Measurements from ENCODE around the gene UBE2Z. TPM values are rescaled to one million over a fixed set of nuclear protein-coding genes. Genes with fewer than 3 reads are reported as not detected.

UBE2Z gene
- total RNA-seq, 2 donors from 2014 or later, result 53.3 to 60.2 TPM

DNA sequence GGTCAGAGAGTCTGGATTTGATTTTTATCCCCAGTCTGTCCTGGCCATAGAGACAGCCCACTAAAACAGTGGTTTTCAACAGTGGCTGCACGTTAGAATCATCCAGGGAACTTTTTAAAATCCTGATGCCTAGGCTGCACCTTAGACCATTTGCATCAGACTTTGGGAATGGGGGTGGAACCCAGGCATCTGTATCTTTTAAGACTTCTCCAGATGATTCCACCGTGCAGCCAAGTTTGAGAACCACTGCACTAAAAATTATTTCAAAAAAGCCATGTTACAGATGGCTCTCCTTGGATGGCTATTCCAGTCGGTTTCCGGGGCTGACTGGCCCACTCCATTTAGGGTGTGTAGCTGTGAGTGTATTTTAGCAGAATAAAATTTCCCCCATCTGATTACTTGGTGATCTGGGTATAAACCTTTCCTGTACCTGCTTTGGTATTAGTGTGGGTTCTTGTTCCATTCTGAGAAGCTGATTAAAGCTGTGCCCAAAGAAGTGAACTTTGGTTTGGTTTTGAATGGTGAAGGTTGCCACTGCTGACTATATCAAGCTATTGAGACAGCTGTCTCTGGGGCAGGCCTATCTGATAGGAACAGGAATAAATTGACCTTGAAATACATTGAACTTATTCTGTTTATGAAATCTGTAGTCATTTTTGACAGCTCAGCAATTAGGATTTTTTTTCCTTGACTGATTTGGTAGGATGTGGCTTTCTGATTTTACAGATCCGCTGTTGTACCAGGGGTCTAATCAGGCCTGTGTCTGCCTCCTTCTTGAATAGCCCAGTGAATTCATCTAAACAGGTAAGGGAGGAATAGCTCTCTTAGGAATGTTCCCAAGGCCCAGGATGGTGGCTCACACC, 14.3 kb upstream of the UBE2Z start:
- intact Hi-C loops (cut with DNase I), result loop anchor here in 1 of 2 donors (5.0 kb wide), 1 partner anchor 298 kb away; no protein-coding TSS in a partner anchor
- DNase-seq (ENCODE audit: low spot score), result peak; percentile 15

GRCh38 chr17:48894886-48895285, 13.3 kb upstream of the UBE2Z start:
- DNase-seq (ENCODE audit: low spot score), result peak; percentile 48
- intact Hi-C loops (cut with DNase I), result loop anchor here in 1 of 2 donors (5.0 kb wide), 1 partner anchor 297 kb away; no protein-coding TSS in a partner anchor

GRCh38 chr17:48901241-48901640, 7.0 kb upstream of the UBE2Z start:
- intact Hi-C loops (cut with DNase I), result loop anchor here in 1 of 2 donors (10.0 kb wide), 1 partner anchor 134 kb away; no protein-coding TSS in a partner anchor
- DNase-seq (ENCODE audit: low spot score), result no peak

- intact Hi-C loops (cut with DNase I), result loop anchor here in 1 of 2 donors (10.0 kb wide), 1 partner anchor 131 kb away; no protein-coding TSS in a partner anchor
- DNase-seq (ENCODE audit: low spot score), result no peak
Observed at GRCh38 chr17:48903401-48903800, 4.8 kb upstream of the UBE2Z start.

GRCh38 chr17:48904428-48904827, 3.8 kb upstream of the UBE2Z start:
- intact Hi-C loops (cut with DNase I), result loop anchor here in 1 of 2 donors (10.0 kb wide), 1 partner anchor 130 kb away; no protein-coding TSS in a partner anchor
- no peak for DNase-seq (ENCODE audit: low spot score)

- DNase-seq (ENCODE audit: low spot score), result peak; percentile 24
- intact Hi-C loops (cut with DNase I), result loop anchor here in 1 of 2 donors (10.0 kb wide), 1 partner anchor 129 kb away; no protein-coding TSS in a partner anchor
Observed at GRCh38 chr17:48905987-48906515, 2.2 kb upstream of the UBE2Z start.

GRCh38 chr17:48907713-48908046, 527 bp upstream of the UBE2Z start:
- DNase-seq (ENCODE audit: low spot score), result no peak
- intact Hi-C loops (cut with DNase I), result loop anchor here in 1 of 2 donors (10.0 kb wide), 1 partner anchor 127 kb away; no protein-coding TSS in a partner anchor

GRCh38 chr17:48908853-48909394, 717 bp downstream of the UBE2Z start:
- DNase-seq (ENCODE audit: low spot score), result peak; percentile 92
- intact Hi-C loops (cut with DNase I), result loop anchor here in 1 of 2 donors (10.0 kb wide), 1 partner anchor 126 kb away; no protein-coding TSS in a partner anchor

- peak; percentile 10 for DNase-seq (ENCODE audit: low spot score)
- intact Hi-C loops (cut with DNase I), result loop anchor here in 1 of 2 donors (10.0 kb wide), 1 partner anchor 125 kb away; no protein-coding TSS in a partner anchor
Observed at GRCh38 chr17:48909783-48910182, 1.6 kb downstream of the UBE2Z start.

- no peak for DNase-seq (ENCODE audit: low spot score)
- intact Hi-C loops (cut with DNase I), result no loop called here
Observed at GRCh38 chr17:48910370-48910769, 2.2 kb downstream of the UBE2Z start.

DNA sequence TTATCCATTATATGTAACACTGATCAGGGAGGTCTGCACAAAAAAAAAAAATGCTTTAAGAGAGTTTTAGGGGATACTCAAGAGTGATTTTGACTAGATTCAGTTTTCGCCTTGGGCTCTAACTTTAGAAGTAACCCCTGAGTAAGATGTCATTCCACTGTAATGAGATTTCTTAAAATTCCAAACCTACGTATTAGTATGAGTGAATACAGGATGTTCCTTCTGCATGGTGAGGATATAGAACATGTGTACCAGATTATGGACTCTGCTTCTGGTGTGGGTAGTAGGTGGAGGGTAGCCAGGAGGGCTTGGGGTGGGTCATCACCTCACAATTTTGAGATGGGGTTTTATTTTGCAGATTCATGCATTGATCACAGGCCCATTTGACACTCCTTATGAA, 4.3 kb downstream of the UBE2Z start:
- DNase-seq (ENCODE audit: low spot score), result no peak
- intact Hi-C loops (cut with DNase I), result no loop called here

DNA sequence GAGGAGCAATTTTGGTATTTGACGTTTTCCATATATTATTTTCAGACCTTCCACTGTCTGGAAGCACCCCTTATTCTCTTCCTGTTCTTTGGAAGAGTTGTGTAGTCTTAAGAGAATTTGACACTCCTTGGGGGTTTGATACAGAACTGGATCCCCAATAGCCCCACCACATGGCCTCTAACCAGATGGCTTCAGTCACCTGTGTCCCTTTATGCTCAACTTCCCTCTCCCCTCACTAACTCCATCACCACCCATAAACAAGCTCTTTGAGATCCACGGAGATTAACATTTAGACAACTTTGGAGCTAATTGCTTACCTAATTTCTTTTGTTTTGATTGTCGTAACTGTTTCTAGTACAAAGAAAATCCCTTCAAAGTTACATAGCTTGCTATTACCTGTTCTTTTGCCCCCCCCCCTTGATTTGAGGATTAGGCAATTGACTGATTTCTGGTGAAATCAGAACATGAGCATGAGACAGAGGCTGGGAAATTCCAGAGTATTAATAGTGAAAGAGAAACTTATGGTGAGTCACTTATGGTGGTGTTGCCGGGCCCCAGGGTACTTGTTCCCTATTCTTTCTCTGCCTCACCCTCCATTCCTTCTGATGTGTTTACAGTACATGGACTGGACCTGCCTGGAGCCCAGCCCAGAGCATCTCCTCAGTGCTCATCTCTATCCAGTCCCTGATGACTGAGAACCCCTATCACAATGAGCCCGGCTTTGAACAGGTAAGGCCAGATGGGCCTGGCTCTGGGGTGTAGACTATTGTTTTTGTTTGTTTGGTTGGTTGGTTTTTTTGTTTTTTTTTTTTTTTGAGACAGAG, 7.5 kb downstream of the UBE2Z start:
- intact Hi-C loops (cut with DNase I), result no loop called here
- DNase-seq (ENCODE audit: low spot score), result peak; percentile 73

DNA sequence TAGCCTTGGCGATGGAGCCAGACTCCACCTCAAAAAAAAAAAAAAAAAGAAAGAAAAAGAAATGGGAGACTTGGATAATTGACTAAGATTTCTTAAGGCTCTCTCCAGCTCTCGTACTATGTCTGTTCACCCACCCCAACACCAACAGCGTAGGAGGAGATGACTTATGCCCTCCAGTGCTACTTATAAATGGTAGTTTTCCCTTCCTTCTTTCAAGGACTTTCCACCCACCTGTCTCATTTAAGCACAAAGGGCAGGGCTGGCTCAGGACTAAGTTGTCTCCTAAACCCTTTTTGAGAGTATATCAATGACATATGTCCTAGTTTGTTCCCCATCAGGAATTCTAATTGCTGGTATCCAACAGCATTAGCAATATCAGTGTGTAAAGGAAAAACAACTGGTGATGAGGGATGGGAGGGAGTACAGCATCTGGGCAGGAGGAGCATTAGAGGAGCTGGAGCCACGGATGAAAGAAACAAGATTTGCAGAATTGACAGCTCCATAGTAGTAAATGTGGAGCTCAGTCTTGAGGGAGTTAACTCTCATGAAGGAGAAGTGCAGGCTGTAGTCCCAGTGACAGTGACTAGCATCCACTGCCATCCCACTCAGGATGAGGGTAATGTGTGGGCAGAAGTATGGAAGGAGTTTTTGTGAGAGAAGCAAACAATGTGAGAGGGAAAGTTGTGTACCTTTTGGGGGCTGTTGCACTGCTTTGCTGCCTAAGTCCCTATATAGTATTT, 17.2 kb downstream of the UBE2Z start:
- intact Hi-C loops (cut with DNase I), result no loop called here
- DNase-seq (ENCODE audit: low spot score), result no peak

DNA sequence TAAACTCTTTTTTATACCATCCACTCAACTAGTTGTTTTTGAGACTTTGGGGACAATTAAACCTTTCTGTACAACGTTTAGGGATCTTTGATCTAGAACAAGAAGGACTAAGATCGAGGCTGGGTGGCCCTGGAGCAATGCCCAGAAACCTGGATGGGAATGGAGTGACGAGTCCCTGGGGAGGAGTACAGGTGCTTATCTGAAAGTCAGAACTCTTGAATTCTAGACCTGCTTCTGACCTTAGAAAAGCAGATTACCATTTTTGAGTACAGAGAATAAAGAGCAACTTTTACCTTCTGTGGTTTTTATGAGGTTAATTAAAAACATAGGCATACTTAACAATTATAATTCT, 17.8 kb downstream of the UBE2Z start:
- DNase-seq (ENCODE audit: low spot score), result no peak
- intact Hi-C loops (cut with DNase I), result no loop called here

DNA sequence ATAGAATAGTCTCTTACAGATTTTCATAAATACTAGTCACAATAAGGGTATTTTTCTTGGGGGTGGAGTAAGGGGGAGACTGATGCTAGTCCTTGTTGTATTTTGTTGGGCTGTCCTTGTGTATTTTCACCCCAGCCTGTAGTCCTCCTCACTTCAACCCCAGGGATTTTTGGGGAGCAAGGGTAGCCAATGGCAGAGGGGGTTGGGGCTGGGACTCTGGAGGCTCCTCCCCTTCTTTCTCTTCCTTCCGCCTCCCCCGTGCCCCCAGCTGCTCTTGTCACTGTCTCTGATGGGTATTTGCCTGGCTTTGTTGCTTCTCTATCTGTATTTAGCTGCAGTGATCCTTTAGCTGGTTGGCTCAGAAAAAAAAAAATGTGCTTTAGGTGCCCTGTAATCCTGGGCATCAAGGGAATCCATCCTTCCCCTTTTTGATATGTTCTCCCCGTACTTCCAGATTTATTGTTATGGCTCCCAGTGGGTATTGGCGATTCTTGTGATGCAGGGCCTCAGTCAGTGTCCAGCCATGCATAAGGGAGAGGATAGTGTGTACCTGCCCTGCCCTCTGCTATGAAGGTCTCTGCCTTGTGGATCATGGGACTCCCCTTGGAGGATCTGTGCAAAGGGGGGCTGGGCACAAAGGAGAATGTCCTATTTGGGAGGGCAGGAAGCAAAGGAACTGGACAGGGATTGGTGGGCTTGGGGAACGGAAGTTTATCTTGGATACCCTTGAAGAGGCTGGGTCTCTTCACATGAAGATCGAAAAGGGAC, 20.0 kb downstream of the UBE2Z start:
- intact Hi-C loops (cut with DNase I), result no loop called here
- no peak for DNase-seq (ENCODE audit: low spot score)

GRCh38 chr17:48928876-48929811, 20.9 kb downstream of the UBE2Z start:
- intact Hi-C loops (cut with DNase I), result no loop called here
- DNase-seq (ENCODE audit: low spot score), result no peak

DNA sequence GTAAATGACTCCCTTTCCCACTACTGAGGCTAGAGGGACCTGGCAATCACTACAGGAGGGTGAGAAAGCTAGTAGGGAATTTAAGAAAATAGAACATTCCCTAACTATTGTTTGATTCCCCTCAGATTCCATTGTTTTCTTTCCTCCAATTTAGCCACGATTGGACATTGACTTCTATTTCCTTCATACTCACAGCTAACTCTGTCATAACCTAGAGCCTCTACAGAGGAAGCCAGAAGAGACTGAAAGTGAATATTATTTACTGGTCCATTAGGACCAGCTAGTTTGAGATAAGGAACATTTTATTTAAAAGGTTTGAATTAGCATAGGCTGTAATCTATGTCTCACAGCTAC, 21.6 kb downstream of the UBE2Z start:
- DNase-seq (ENCODE audit: low spot score), result no peak
- intact Hi-C loops (cut with DNase I), result no loop called here

Measured in posterior vena cava (tissue), 2 donors.